GM12878 (cell line): ENCODE data around the gene CCDC12. TPM values are rescaled to one million over a fixed set of nuclear protein-coding genes. Genes with fewer than 3 reads are reported as not detected.

Experiments used
- BMI1 ChIP-seq: fragments of 450-650 bp; IDR thresholded peaks from 2 replicates; pipeline ENCODE4 v1.6.1; 2016; ENCODE audit warnings: mild to moderate bottlenecking, moderate library complexity, borderline replicate concordance
- E4F1 ChIP-seq: fragments of 450-650 bp; IDR thresholded peaks from 2 replicates; pipeline ENCODE4 v1.6.1; 2018; ENCODE audit warnings: borderline replicate concordance, mild to moderate bottlenecking; ENCODE audit not compliant: partially characterized antibody
- HDAC6 ChIP-seq: fragments of 200-600 bp; sonication (generic); IDR thresholded peaks from one replicate; pipeline ENCODE4 v1.8.0; 2017; ENCODE audit warnings: antibody characterized with exemption; ENCODE audit not compliant: unreplicated experiment
- IKZF1 ChIP-seq: fragments of 450-650 bp; conservative IDR thresholded peaks from 2 replicates; pipeline ENCODE4 v1.6.1; 2017; ENCODE audit warnings: antibody characterized with exemption, mild to moderate bottlenecking
- NKRF ChIP-seq: fragments of 450-650 bp; conservative IDR thresholded peaks from 2 replicates; pipeline ENCODE4 v1.6.1; 2017; ENCODE audit warnings: mild to moderate bottlenecking, moderate library complexity
- SMC3 ChIP-seq: IDR thresholded peaks from 2 replicates; pipeline ENCODE4 v1.6.1; 2011; ENCODE audit warnings: low read length, improper control_type of control experiment, borderline replicate concordance
- TCF12 ChIP-seq: IDR thresholded peaks from 2 replicates; pipeline ENCODE4 v1.6.1; 2011; ENCODE audit warnings: low read depth, mild to moderate bottlenecking, low read length
- polyA plus RNA-seq, 11 experiments: library from polyadenylated mRNA; depleted of rRNA in 4 of 11; unstranded in 6 of 11; stranded (reverse) in 5 of 11; fragments of >200 nt; fragmentation: Nextera tagmentation in 4 of 11; fragmentation: Illumina TruSeq in 1 of 11; extraction: Ambion mirVana in 4 of 11; extraction: Trizol in 1 of 11; gene quantifications; 1 replicate in 1 of 11; 2 replicates in 10 of 11; pipeline versions ENCODE4 v1.2.1 to v1.2.3, GENCODE V29; 2011 to 2016; ENCODE audit warnings: inconsistent platforms in 2 of 11, missing spikeins in 2 of 11, low read depth in 1 of 11
- total RNA-seq, 4 experiments: library from RNA; depleted of rRNA in 3 of 4; stranded (reverse); fragments of >200 nt in 3 of 4; fragmentation: Illumina TruSeq in 1 of 4; extraction: Trizol in 1 of 4; gene quantifications; 2 replicates each; pipeline versions ENCODE4 v1.2.1 to v1.2.3, GENCODE V29; 2013 to 2021
- TF ChIP-seq, protein P1 (sequence below), 3 experiments: IDR thresholded peaks in 2 of 3; conservative IDR thresholded peaks in 1 of 3; 2 replicates each; pipeline ENCODE4 v1.5.1; 2011; ENCODE audit warnings: low read depth in 3 of 3, low read length in 3 of 3, mild to moderate bottlenecking in 3 of 3, control low read depth in 2 of 3, moderate library complexity in 2 of 3, inconsistent platforms in 1 of 3, mixed read lengths in 1 of 3; ENCODE audit not compliant: control insufficient read depth in 2 of 3, insufficient read depth in 1 of 3; ENCODE audit errors: extremely low read depth in 1 of 3
- TF ChIP-seq, protein P2 (sequence below): fragments of 450-650 bp; IDR thresholded peaks from 2 replicates; pipeline ENCODE4 v1.6.1; 2016; ENCODE audit warnings: mild to moderate bottlenecking

CCDC12 gene
- total and polyA plus RNA-seq, 10 of the 15 experiments (the other 5 are each of a cell fraction or from before 2014, with no cell fraction given): 9.2 to 91.4 (median 61.3) TPM

DNA sequence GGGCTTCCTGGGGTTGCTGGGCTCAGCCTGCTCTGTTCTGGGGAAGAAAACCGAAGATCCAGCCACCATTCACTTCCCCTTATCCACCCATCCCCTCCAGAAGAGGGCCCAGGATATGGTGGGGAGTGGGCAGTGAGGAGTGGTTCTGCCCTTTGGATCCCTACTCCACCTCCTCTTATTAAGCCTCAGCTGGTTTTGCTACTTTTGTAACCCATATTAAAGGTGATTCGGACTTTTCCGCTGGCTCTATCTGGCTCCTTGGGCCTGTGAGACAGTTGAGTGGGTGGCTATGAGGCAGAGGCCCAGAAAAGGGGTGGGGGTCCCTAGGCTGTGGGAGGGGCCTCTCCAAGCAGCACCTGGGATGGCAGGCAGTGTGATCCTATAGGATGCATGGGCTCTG, 36.7 kb upstream of the CCDC12 start (continued):
- TF ChIP-seq E4F1: no peak
- TF ChIP-seq, protein P1, sequence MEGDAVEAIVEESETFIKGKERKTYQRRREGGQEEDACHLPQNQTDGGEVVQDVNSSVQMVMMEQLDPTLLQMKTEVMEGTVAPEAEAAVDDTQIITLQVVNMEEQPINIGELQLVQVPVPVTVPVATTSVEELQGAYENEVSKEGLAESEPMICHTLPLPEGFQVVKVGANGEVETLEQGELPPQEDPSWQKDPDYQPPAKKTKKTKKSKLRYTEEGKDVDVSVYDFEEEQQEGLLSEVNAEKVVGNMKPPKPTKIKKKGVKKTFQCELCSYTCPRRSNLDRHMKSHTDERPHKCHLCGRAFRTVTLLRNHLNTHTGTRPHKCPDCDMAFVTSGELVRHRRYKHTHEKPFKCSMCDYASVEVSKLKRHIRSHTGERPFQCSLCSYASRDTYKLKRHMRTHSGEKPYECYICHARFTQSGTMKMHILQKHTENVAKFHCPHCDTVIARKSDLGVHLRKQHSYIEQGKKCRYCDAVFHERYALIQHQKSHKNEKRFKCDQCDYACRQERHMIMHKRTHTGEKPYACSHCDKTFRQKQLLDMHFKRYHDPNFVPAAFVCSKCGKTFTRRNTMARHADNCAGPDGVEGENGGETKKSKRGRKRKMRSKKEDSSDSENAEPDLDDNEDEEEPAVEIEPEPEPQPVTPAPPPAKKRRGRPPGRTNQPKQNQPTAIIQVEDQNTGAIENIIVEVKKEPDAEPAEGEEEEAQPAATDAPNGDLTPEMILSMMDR (IDR thresholded peaks at IDR 0.05 in 2 of 3, conservative IDR thresholded peaks at IDR 0.05 in 1 of 3; ENCODE audit: control insufficient read depth in 2 of 3, extremely low read depth in 1 of 3, insufficient read depth in 1 of 3, low read depth in 3 of 3, low read length in 3 of 3): no peak
- no peak for TF ChIP-seq HDAC6
- TF ChIP-seq SMC3: no peak
- TF ChIP-seq IKZF1: no peak
- no peak for TF ChIP-seq BMI1
- no peak for TF ChIP-seq NKRF
- TF ChIP-seq, protein P2, sequence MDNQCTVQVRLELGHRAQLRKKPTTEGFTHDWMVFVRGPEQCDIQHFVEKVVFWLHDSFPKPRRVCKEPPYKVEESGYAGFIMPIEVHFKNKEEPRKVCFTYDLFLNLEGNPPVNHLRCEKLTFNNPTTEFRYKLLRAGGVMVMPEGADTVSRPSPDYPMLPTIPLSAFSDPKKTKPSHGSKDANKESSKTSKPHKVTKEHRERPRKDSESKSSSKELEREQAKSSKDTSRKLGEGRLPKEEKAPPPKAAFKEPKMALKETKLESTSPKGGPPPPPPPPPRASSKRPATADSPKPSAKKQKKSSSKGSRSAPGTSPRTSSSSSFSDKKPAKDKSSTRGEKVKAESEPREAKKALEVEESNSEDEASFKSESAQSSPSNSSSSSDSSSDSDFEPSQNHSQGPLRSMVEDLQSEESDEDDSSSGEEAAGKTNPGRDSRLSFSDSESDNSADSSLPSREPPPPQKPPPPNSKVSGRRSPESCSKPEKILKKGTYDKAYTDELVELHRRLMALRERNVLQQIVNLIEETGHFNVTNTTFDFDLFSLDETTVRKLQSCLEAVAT: no peak
- TF ChIP-seq TCF12: no peak
